ENCODE measurements around the gene MDC1. TPM values are rescaled to one million over a fixed set of nuclear protein-coding genes. Genes with fewer than 3 reads are reported as not detected.
A peak's percentile ranks its signal among the peaks of the same experiment; 100 is the strongest.

The MDC1 gene
- total RNA-seq, 1 donor: 14.0 TPM

- DNase-seq (ENCODE audit: low read depth in 2 of 3, low spot score in 2 of 3): no peak
Measured at GRCh38 chr6:30748851-30749540, 31.9 kb upstream of the MDC1 start.

GRCh38 chr6:30747902-30748769 lies 31.1 kb upstream of the MDC1 start:
- DNase-seq (ENCODE audit: low read depth in 2 of 3, low spot score in 2 of 3): no peak

- no peak for DNase-seq (ENCODE audit: low read depth in 2 of 3, low spot score in 2 of 3)
Measured at GRCh38 chr6:30747300-30747687, 30.2 kb upstream of the MDC1 start.

- DNase-seq (ENCODE audit: low read depth in 2 of 3, low spot score in 2 of 3): peak in 2 of 3 donors; percentile 74 to 77
Measured at GRCh38 chr6:30744054-30744805, 27.1 kb upstream of the MDC1 start, which contains the start of gene IER3. IER3 (minus strand) TSS chr6:30744547; CDS start chr6:30744518, 29 bp downstream.

DNA sequence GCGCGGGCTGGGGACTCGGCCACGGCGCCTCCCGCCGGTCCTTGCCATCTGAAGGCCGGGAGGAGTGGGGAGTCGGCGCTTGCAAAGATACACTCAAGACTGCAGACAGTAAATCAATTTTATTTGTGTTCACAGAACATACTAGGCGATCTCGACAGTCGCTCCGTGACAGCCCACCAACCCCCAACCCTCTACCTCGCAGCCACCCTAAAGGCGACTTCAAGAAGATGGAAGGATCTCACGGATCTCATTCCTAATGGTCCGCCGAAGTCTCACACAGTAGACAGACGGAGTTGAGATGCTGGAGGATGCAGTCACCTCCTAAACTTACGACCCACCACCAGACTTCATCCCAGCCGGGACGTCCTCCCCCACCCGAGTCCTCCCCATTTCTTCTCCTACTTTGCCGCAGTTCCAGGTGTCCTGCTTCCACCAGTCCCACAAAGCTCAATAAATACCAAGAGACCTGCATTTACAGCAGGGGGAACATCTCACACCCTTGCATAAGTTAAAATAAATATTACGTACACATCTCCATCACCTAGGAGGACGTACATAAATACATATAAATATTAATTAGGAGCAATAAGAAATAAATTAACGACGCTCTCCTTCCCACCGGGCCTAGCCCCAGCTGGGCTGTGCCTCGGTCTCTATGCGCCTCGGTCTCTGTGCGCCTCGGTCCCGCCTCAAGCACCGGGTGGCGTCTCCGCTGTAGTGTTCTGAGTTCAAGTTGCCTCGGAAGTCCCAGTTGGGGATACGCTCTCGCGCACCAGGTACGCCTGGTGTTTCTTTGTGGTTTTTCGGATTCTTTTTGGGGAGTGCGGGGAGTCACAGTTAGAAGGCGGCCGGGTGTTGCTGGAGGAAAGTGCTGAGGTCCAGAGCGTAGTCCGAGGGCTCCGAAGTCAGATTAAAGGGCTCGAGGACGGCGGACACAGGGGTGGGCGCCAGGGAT lies 26.3 kb upstream of the MDC1 start:
- no peak for DNase-seq (ENCODE audit: low read depth in 2 of 3, low spot score in 2 of 3)

DNA sequence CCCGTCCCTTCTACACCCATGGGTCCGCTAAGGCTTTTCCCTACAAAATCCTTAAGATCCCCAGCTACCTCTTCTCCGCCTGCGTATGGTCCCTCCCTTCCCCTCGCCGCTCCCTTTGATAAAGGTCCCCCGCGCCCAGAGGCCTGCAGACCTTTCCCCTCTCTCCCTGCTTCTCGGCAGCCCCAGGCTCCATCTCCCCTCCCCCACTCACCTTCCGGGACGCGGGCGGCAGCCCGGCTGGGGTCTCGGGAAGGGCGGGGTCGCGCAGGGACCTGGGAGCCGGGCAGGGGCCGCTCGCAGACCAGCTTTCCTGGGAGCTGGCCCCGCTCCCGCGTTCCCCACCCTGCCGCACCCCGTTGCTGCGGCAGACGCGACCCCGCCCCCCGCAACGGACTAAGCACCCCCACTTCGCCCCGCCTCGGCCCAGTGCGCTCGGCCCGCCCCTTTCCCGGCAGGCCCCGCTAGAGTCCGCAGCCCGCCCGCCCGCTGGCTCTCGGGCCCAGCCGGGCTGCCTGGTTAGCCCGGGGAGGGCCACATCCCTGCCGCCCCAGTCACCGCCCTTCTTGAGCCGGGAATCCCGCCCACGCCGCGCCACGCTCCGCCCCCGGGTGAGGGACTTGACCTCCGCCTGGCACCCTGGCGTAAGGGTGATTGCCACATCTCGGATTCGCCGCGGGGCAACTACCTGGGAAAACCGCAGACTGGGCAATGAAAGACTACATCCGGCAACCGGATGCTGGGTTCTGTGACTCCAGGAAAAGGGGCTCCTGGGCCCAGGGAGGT lies 25.4 kb upstream of the MDC1 start, which contains the start of gene FLOT1:
Gene FLOT1, minus strand, starts transcription at position 372 of the 783 bp plus-strand sequence. CDS start 498 bp downstream, outside the sequence.
- peak in 2 of 3 donors; percentile 78 to 87 for DNase-seq (ENCODE audit: low read depth in 2 of 3, low spot score in 2 of 3)

- no peak for DNase-seq (ENCODE audit: low read depth in 2 of 3, low spot score in 2 of 3)
Measured at GRCh38 chr6:30741789-30742315, 24.8 kb upstream of the MDC1 start.

DNA sequence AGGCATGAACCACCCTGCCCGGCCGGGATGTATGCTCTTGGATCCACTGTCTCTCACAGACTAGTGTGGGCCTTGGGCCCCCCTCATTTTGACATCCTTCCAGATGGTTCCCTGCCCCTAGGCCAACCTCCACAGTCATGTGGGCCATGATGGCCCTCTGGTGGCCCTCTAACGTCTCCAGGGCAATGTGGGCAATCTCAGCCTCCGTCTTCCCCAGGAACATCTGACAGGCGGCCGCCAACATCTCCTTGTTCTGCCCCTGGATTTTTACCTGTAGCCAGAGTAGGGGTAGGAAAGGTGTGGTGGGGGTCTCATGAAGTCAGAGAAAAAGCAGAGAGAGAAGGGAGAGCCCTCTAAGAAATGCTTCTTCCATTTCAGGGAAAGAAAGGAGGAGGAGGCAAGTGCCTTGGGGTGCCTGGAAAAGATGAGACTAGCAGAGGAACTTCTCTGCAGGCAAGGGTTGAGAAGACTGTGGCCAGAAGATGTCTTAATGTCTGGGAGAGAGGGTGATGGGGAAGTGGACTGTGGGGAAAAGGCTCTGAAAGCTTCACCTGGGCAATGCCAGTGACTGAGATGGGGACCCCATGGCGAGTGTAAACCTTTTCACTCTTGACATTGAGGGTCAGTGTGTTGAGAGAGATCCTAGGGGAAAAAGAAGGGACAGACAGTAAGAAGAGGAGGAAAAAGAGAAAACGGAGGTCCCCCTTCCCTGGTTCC lies 24.1 kb upstream of the MDC1 start:
- no peak for DNase-seq (ENCODE audit: low read depth in 2 of 3, low spot score in 2 of 3)

- DNase-seq (ENCODE audit: low read depth in 2 of 3, low spot score in 2 of 3): no peak
Measured at GRCh38 chr6:30740540-30740870, 23.4 kb upstream of the MDC1 start.

DNA sequence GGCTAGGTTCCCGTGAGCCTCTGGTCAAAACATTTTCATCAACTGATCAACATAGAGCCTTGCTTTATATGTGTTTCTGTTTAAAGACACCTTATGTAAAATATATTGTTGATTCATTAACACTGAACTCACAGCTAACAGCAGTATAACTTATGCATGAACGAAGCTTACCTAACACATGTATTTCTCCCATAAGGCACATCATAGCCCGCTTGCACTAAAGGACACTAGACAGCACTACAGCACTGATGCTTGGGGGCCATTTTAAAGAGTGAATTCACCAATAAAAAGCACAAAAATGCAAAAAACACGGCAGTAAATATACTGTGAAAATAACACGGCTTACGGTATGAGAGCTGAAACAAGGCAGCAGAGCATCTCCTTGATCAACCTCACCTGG lies 21.5 kb upstream of the MDC1 start:
- DNase-seq (ENCODE audit: low read depth in 2 of 3, low spot score in 2 of 3): no peak

GRCh38 chr6:30735668-30736314 lies 18.7 kb upstream of the MDC1 start:
- no peak for DNase-seq (ENCODE audit: low read depth in 2 of 3, low spot score in 2 of 3)

- no peak for DNase-seq (ENCODE audit: low read depth in 2 of 3, low spot score in 2 of 3)
Measured at GRCh38 chr6:30732237-30732943, 15.3 kb upstream of the MDC1 start.

- DNase-seq (ENCODE audit: low read depth in 2 of 3, low spot score in 2 of 3): peak in 2 of 3 donors; percentile 78 to 83
Measured at GRCh38 chr6:30730601-30731435, 13.7 kb upstream of the MDC1 start.

DNA sequence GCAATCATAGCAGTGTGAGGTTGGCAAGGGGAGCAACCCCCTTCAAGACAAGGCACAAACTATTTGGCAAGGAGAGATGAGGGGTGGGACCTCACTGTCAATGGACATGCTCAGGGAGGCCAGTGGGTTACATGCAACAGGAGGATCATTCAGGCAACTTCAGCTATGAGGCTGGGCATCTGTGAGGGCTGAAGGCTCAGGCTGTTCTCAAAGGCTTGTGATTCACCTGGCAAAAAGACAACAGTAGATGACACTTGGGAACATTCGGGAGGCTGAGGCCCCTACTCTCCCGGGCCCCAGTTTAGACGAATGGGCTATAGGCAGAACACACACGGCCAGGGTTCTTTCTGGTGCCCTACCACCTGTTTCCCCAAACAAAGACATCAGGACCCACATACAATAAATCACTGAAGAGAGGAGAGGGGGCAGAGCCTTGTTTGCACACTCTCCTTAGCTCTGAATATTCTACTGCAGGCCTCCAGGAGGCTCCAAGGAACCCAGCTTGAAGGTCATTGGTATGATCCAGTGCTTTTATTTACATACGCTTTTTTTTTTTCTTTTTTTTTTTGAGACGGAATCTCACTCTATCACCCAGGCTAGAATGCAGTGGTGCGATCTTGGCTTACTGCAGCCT lies 11.0 kb upstream of the MDC1 start:
- DNase-seq (ENCODE audit: low read depth in 2 of 3, low spot score in 2 of 3): peak in 1 of 3 donors; percentile 31

DNA sequence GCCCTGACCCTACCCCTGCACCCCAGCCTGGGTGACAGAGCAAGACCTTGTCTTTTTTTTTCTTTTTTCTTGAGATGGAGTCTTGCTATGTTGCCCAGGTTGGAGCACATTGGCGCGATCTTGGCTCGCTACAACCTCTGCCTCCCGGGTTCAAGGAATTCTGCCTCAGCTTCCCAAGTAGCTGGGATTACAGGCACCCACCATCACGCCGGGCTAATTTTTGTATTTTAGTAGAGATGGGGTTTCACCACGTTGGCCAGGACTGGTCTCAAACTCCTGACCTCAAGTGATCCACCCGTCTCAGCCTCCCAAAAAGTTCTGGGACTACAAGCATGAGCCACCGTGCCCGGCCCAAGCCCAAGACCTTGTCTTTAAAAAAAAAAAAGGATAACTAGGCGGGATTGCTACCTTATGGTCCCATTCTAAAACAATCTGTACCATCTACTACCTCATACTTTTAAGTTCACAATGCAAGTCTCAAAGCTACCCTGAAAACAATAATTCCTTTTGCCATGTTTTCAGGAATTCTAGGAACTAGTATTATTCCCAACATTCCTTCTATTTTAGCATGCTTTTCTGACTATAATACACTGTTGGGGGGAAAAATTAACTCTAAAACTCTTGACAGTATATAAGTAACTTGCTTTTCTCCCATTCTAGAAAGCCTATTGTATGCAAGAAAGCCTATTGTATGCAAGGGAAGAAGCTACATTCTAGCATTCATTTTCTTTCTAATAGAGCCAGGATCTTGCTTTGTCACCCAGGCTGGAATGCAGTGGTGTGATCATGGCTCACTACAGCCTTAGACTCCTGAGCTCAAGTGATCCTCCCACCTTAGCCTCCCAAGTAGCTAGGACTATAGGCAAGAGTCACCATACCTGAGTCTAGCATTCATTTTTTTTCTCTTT lies 9.7 kb upstream of the MDC1 start:
- no peak for DNase-seq (ENCODE audit: low read depth in 2 of 3, low spot score in 2 of 3)

Data from hematopoietic multipotent progenitor cell (in vitro differentiated cells).